ENCODE data around the gene CX3CR1.
A peak's percentile ranks its signal among the peaks of the same experiment; 100 is the strongest.
"Not testable (repeated sequence)": the region's sequence is repeated elsewhere in the genome, so short reads cannot be mapped to it uniquely, and the experiment has no call there.

Gene CX3CR1

DNA sequence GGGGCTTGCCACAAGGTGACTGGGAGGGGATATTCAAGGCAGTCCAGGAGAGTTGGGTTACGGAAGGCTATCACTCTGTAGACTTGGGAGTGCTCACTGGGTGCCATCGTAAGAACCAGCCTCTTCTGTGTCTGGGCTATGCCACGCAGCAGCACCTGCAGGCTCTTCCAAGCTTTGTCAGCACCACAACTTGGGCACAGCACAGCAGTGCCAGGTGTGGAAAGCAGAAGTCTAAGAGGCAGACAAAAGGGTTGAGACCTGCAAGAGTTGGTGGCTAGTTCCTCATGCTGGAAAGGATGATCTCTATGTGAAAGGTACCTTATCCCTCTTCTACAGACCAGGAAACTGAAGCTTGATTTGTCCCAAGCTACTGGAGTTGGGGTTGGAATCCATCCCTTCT is 15.8 kb downstream of the CX3CR1 start:
- no peak for DNase-seq

DNA sequence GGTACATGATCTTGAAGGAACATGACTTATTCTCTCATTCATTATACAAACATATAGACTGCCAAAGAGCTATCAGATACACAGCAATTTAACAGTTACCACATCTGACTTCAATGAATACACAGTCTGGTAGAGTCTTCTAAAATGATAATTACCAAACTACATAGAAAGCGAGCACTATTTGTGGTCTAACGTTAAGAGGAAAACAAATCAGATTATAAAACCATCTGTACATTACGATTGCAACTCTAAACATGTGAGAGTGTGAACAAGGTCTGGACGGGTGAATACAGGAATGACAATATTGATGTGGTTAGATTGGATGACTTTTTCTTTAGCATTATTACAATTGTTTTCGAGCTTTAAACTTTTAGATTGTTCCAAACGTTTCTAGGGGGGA is 16.3 kb downstream of the CX3CR1 start:
- DNase-seq, result no peak

DNA sequence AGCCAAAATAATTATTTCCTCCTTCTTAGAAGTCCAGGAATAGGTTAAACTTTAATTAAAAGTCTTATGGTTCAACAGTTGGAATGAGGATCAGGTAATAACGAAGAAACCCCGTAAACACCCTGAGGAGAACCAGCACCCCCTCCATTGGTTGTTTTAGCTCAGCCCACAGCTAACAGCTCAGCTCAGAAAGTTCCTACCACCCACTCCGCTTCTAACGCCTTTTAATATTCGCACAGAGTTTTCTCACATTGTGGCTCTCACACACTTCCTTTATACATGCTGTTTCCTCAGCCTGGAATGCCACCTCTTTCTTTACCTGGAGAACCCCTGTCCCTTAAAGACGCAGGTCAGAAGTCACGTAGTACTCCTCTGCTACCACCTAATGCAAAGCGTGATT is 17.0 kb downstream of the CX3CR1 start:
- DNase-seq, result no peak

- DNase-seq, result no peak
Measured at GRCh38 chr3:39261726-39262125, 18.1 kb downstream of the CX3CR1 start.

DNA sequence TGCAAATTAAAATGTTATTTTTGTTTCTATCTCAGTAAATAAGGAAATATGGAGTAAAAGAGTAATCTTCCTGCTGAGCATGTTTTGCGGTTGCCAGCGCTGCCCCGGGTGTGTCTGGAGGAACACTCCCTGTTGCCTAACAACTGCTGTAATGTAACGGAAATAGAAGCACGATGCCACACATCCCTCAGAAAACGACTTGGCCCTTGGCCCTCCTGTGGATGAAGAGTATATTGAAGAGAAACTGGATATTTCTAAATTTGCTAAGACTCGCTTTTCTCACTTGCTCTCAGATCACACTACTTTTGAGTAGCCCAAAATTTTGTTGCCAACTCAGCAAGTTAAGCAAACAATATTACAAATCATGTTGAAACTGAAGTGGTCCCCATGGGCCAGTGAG is 18.9 kb downstream of the CX3CR1 start:
- peak; percentile 20 for DNase-seq

DNA sequence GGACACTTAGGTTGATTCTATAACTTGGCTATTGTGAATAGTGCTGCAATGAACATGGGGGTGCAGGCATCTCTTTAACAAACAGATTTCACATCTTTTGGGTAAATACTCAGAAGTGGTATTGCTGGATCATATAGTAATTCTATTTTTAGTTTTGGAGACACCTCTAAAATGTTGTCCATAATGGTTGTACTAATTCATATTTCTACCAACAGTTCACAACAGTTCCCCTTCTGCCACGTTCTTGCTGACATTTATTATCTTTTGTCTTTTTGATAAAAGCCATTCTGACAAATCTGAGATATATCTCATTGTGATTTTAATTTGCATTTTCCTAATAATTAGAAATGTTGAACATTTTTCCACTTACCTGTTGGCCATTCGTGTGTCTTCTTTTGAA is 19.5 kb downstream of the CX3CR1 start:
- DNase-seq, result no peak

GRCh38 chr3:39255503-39256325 is 24.1 kb downstream of the CX3CR1 start:
- DNase-seq, result no peak

DNA sequence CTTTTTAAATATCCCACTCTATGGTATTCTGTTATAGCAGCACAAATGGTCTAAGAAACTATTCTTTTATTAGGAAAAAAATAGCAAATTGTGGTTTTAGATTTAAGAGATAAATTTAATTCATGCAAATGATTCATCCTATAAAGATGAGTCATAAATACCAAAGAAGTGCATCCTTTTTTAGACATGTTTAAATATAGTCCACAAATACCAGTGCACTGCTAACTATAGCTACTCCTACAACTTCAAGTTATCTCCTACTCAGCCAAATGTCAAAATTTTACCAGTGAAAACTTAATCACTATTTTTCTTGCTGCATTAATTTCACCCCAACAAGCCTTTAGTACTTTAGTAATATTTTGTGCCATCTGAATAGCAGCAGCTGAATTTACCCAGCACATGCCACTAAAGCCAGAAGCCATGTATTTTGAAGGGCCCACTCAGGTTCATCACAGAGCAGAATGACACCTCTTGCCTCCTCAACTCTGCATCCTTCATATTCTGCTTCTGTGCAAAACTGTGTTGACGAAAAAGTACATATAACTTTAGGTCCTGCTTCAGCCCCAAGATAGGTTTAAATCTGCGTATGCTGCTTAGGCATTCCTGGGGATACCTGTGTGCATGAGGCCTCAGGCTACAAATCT is 24.9 kb downstream of the CX3CR1 start:
- DNase-seq, result no peak

DNA sequence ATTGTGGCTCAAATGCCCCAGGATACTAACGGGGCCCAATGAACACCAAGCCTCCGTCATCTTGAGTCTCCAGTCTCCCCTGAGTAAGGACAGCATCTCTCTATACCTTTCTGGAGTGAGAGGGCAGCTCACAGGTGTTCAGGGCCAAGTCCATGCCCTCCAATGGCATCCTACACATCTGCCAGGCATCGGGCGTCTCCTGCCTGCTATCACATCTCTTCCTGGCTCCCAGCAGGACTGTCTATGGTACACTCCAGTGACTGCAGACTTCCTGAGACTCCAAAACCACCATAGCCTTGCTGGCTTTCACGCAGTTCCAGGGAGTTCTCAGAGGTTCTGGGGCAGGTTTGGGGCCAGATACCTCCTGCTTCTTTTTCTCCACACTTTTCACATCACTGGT is 28.3 kb downstream of the CX3CR1 start:
- no peak for DNase-seq

- no peak for DNase-seq
Measured at GRCh38 chr3:39250116-39250747, 29.6 kb downstream of the CX3CR1 start.

DNA sequence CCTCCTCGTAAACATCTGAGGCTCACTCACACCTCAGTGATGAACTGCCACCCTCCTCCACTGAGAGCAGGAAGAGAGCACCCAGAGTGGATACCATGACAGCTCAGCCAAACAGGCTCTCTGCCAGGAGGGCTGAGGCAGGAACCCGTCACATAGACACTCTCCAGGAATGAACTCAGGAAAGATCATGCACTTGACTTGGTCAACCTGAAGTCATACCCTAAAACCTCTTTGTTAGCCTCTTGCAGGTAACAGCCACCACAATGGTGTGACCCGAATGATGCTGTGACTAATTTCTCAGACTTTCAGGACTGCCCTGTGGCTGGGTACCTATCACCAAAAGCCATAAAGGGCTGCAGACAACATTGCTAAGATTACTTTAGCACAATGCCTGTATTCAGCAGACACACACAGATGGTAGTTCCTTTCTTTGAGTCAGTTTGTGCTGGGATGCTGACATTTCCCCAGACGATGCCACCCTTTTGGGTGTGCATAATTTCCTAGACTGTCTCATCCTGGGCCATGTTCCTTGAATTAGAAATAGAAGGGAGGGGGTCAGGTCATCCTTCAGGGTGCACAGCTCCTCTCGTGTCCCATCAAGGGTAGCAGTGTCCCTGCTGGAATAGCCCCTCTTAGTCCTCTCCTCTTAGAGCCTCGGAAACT is 30.3 kb downstream of the CX3CR1 start:
- DNase-seq, result no peak

GRCh38 chr3:39241561-39241960 is 38.3 kb downstream of the CX3CR1 start:
- DNase-seq, result no peak

GRCh38 chr3:39237027-39237426 is 42.8 kb downstream of the CX3CR1 start:
- no peak for DNase-seq

DNA sequence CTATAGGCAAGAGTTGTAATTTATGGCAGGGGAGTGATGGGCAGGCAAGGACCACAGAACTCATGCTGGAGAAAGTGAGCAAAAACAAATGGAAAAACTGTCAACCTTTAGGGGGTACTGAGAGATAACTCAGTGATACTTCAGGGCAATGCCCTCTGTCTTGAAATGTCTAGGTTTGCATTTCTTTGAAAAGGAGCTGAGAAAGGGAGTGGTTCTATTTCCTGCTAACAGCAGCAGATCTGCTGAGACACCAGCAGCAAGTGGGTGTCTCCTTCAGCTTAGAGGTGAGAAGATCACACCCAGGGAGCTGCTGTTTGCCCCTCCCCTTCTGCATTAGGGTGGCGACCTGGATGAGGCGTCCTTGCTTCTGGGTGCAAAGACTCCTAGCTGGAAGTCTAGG is 45.2 kb downstream of the CX3CR1 start:
- peak; percentile 27 for DNase-seq

- DNase-seq, result no peak
Measured at GRCh38 chr3:39232859-39233258, 47.0 kb downstream of the CX3CR1 start.

DNA sequence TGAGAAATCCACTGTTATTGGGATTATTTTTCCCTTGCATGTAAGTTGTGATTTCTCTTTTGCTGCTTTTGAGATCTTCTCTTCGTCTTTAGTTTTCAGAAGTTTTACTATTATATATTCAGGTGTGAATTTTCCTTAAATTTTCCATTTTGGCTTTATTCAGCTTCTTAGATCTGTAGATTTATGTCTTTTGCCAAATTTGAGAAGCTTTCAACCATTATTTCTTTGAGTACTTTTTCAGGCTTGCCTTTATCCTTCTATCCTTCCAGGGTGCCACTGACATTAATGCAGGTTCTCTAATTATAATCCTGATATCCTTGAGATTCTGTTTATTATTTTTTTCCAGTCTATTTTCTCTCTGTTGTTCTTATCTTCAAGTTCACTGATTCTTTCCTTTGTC is 49.4 kb downstream of the CX3CR1 start:
- DNase-seq, result no peak

- no peak for DNase-seq
Measured at GRCh38 chr3:39228496-39228895, 51.3 kb downstream of the CX3CR1 start.

DNA sequence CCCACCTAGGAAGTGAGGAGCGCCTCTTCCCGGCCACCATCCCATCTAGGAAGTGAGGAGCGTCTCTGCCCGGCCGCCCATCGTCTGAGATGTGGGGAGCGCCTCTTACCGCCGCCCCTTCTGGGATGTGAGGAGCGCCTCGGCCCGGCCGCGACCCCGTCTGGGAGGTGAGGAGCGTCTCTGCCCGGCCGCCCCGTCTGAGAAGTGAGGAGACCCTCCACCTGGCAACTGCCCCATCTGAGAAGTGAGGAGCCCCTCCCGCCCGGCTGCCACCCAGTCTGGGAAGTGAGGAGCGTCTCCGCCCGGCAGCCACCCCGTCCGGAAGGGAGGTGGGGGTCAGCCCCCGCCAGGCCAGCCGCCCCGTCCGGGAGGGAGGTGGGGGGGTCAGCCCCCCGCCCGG is 52.2 kb downstream of the CX3CR1 start:
- not testable (repeated sequence) for DNase-seq

- DNase-seq, result no peak
Measured at GRCh38 chr3:39226106-39226741, 53.6 kb downstream of the CX3CR1 start.

DNA sequence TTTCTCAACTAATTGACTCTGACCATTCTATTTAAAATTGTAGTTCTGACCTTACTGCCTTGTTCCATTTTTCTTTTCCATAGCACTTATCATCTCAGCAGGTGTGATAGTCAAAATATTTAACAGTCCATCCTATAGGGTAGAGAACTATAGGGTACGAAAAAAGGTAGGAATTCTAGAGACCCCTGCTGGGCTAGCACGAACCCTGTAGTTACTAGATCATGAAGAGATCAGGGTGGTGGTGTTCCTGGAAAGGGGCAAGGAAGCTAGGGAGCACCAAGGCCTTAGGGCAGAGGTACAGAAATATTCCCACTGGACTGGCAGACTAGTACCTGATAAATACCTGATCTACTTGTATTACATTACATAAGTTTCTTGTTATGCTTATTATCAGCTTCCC is 55.5 kb downstream of the CX3CR1 start:
- DNase-seq, result no peak

DNA sequence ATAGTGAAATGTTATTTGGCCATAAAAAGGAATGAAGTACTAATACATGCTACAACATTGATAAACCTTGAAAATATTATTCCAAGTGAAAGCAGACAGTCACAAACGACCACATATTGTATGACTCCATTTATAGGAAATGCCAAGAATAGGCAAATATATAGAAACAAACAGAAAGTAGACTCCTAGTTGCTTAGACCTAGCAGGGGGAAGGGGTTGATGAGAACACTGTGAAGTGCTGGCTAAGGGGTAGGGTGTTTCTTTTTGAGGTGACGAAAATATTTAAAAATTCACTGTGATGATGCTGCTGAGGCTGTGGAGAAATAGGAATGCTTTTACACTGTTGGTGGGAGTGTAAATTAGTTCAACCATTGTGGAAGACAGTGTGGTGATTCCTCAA is 56.9 kb downstream of the CX3CR1 start:
- DNase-seq, result no peak

DNA sequence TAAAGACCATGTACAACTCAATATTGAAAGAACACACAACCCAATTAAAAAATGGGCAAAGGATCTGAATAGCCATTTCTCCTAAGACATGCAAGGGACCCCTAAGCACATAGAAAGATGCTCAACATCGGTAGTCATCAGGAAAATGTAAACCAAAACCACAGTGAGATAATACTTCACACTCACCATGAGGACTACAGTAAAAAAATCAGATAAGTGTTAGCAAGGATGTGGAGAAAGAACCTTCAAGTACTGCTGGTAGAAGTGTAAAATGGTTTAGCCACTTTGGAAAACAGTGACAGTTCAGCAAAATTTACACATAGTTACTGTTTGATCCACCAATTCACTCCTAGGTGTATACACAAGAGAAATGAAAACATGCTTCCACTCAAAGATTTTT is 57.4 kb downstream of the CX3CR1 start:
- no peak for DNase-seq

DNA sequence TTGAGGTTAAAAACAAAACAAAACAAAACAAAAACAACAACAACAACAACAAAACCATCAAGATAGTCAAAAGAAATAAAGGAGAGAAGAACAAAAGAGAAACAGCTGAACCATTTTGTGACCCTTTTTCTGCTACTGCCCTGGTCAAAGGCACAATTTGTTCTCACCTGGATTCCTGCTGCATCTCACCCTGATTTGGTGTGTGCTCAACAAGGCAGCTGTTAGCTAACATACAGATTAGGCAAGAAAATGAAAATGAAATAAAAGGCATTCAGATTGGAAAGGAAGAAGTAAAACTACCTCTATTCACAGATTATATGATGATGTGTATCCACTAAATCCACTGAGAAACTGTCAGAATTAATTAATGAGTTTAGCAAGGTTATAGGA is 58.7 kb downstream of the CX3CR1 start:
- DNase-seq, result no peak

Measured in activated gamma-delta T cell treated with Interleukin-2 at 50 U/mL for 16 hours (primary cell).